ENCODE data around the gene WWTR1. TPM values are rescaled to one million over a fixed set of nuclear protein-coding genes. Genes with fewer than 3 reads are reported as not detected.

The WWTR1 gene
- total and polyA plus RNA-seq, 2 of the 4 experiments (the other 2 are of a cell fraction): 38.9 to 65.3 TPM

- H3K23ac ChIP-seq (ENCODE audit: low read depth, low read length): no peak overlapping the region
- intact Hi-C loops (cut with micrococcal nuclease) (loop anchor here (1.0 kb wide), 2 partner anchors 224 to 315 kb away; no protein-coding TSS in a partner anchor), in situ Hi-C loops (cut with MboI; ENCODE audit: low sequenced_read_pairs) (no loop called here), dilution Hi-C loops (cut with HindIII; ENCODE audit: low sequenced_read_pairs, unreplicated experiment) (no loop called here)
- no peaks in the 10 kb centered on the region for H3K27me3 ChIP-seq (ENCODE audit: control insufficient read depth, insufficient read depth, low read length)
- H4K8ac ChIP-seq (ENCODE audit: low read depth in 2 of 2, low read length in 2 of 2): no peak overlapping the region
- peak overlapping the region; percentile 44; the same call in 1 of the 2 replicates for H2AK5ac ChIP-seq (ENCODE audit: low read depth, low read length)
- no peak overlapping the region for H2BK15ac ChIP-seq (ENCODE audit: low read depth, low read length)
- DNase-seq (no peak), ATAC-seq (ENCODE audit: low read depth) (no peak)
- H3K9ac ChIP-seq (ENCODE audit: low read depth, low read length): no peak overlapping the region
- no peak overlapping the region for H3K18ac ChIP-seq (ENCODE audit: low read depth, low read length)
- peak overlapping the region; percentile 16; the same call in 1 of the 2 replicates for H2BK120ac ChIP-seq (ENCODE audit: low read depth, low read length)
- H3K79me1 ChIP-seq (ENCODE audit: low read depth in 1 of 2, low read length in 2 of 2): no peaks in the 10 kb centered on the region
- H3K14ac ChIP-seq (replicated peaks; ENCODE audit: low read depth, low read length): no peak overlapping the region
- H3K4me3 ChIP-seq (ENCODE audit: insufficient read depth, low read depth, low read length): no peak overlapping the region
- H4K20me1 ChIP-seq (ENCODE audit: insufficient read depth, low read length): no peaks in the 10 kb centered on the region; the same call in 1 of the 2 replicates
- peaks cover 9% of the 10 kb centered on the region for H3K4me1 ChIP-seq (ENCODE audit: control insufficient read depth, insufficient read depth, low read length)
- ChIA-PET CTCF (interaction anchor here (0.6 kb wide), 1 partner anchor 224 kb away, joined by 3 read pairs; no protein-coding TSS in a partner anchor), POLR2A (ENCODE audit: unreplicated experiment) (no interaction called here)
- TF ChIP-seq NFE2L2 (IDR thresholded peaks at IDR 0.05; ENCODE audit: low read depth, low read length) (no peak), CTCF (conservative IDR thresholded peaks at IDR 0.05; ENCODE audit: low read depth, low read length) (no peak), RAD21 (IDR thresholded peaks at IDR 0.05; ENCODE audit: low read length) (no peak), SMC3 (IDR thresholded peaks at IDR 0.05; ENCODE audit: low read depth, low read length) (no peak), USF2 (IDR thresholded peaks at IDR 0.05; ENCODE audit: low read depth, low read length) (no peak), MAFK (IDR thresholded peaks at IDR 0.05; ENCODE audit: low read depth, low read length) (no peak), CEBPB (IDR thresholded peaks at IDR 0.05; ENCODE audit: low read depth, low read length) (no peak), ELK1 (IDR thresholded peaks at IDR 0.05; ENCODE audit: borderline replicate concordance, low read depth, low read length) (no peak), FOS (IDR thresholded peaks at IDR 0.05; ENCODE audit: low read depth, low read length) (no peak), POLR2A (IDR thresholded peaks at IDR 0.05; ENCODE audit: low read depth, low read length) (no peak), BHLHE40 (IDR thresholded peaks at IDR 0.05; ENCODE audit: low read depth, low read length) (no peak), MAZ (IDR thresholded peaks at IDR 0.05; ENCODE audit: borderline replicate concordance, low read depth, low read length) (no peak), CHD1 (IDR thresholded peaks at IDR 0.05; ENCODE audit: low read depth, low read length) (no peak), RCOR1 (IDR thresholded peaks at IDR 0.05; ENCODE audit: insufficient replicate concordance, low read length) (no peak)
- H3K9me3 ChIP-seq (ENCODE audit: control insufficient read depth, insufficient read depth, low read length): no peaks in the 10 kb centered on the region
- BruUV-seq (replicated peaks): no TSS peak
- H3K9me1 ChIP-seq (ENCODE audit: insufficient read depth, low read length): peaks cover 11% of the 10 kb centered on the region; the same call in 1 of the 2 replicates
- no peak overlapping the region for H2BK5ac ChIP-seq (ENCODE audit: low read depth, low read length, poor library complexity, severe bottlenecking)
- no peaks in the 10 kb centered on the region for H3K36me3 ChIP-seq (ENCODE audit: control insufficient read depth, insufficient read depth, low read length)
- 0 out of 2 replicates have a peak overlapping the region, but pooled peaks have one; percentile 5 for H4K91ac ChIP-seq (ENCODE audit: insufficient read depth, low read depth, low read length)
- no peak overlapping the region for H3K56ac ChIP-seq (ENCODE audit: extremely low read depth, insufficient read depth, low read length)
- no peak overlapping the region for H4K5ac ChIP-seq (ENCODE audit: low read depth, low read length)
- H3K4me2 ChIP-seq (ENCODE audit: low read depth, low read length): no peak overlapping the region
- 81% methylated on average over 8 of the region's 8 CpGs; no CpG with 5 or more reads in 1 of the 2 experiments for WGBS, 2 experiments (ENCODE audit: extremely low coverage in 2 of 2, insufficient read length in 1 of 2)
- H2BK20ac ChIP-seq (ENCODE audit: low read depth, low read length): peak overlapping the region; percentile 63; the same call in 1 of the 2 replicates
- no peak overlapping the region for H2AFZ ChIP-seq (replicated peaks; ENCODE audit: low read length, poor library complexity)
- no peak overlapping the region for H2AK9ac ChIP-seq (replicated peaks; ENCODE audit: low read depth, low read length, poor library complexity)
- H3K4ac ChIP-seq (ENCODE audit: low read depth, low read length): no peak overlapping the region
- H3K27ac ChIP-seq (ENCODE audit: insufficient read depth, low read length): no peak overlapping the region
These were observed 164.4 kb downstream of the WWTR1 start for GRCh38 chr3:149493315-149494021.

All from IMR-90 (cell line).